Ishikawa (cell line): ENCODE measurements around the gene FAM107A.

Experiments
- EGR1 ChIP-seq: IDR thresholded peaks from 2 replicates; pipeline ENCODE4 v1.6.1; 2012
- REST ChIP-seq: IDR thresholded peaks from 2 replicates; pipeline ENCODE4 v1.6.1; 2012; ENCODE audit warnings: low read depth, mild to moderate bottlenecking
- TEAD4 ChIP-seq: IDR thresholded peaks from 2 replicates; pipeline ENCODE4 v1.6.1; 2012

- TF ChIP-seq EGR1 = no peak
- TF ChIP-seq REST = no peak
- peak; percentile 34; the same call in 1 of the 2 replicates for TF ChIP-seq TEAD4
Observed at GRCh38 chr3:58585994-58586393, 8.8 kb upstream of the FAM107A start.
